Stimulated activated CD8-positive, alpha-beta memory T cell treated with anti-CD3 and anti-CD28 coated beads, Interleukin-15, amount 100 ng/mL, for 48 hours (primary cell): ENCODE results near the gene COQ10A.
"Not testable (repeated sequence)": the region's sequence is repeated elsewhere in the genome, so short reads cannot be mapped to it uniquely, and the experiment has no call there.

ENCODE experiments used
- DNase-seq, 2 donors: peaks; one replicate each; pipeline ENCODE4 v3.0.0-alpha.2; 2020; ENCODE audit warnings: low read depth in 2 of 2

Gene COQ10A

GRCh38 chr12:56280849-56281248 is 14.1 kb downstream of the COQ10A start:
- DNase-seq, result no peak

DNA sequence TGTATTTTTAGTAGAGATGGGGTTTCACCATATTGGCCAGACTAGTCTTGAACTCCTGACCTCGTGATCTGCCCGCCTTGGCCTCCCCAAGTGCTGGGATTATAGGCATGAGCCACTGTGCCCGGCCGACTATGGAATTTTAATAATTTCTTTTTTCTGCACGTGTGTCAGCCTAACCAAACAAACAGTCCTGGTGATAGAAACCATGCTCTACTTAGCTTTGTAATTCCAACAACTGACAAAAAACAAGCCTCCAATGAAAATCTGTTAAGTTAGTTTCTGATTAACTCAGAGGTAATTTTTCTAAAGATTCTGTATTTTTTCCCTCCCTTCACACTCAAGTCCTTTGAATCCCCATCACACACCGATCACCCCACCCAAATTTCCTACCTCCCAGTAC is 15.3 kb downstream of the COQ10A start:
- DNase-seq, result no peak

- DNase-seq, result no peak
Observed at GRCh38 chr12:56282579-56282978, 15.8 kb downstream of the COQ10A start.

GRCh38 chr12:56284263-56284662 is 17.5 kb downstream of the COQ10A start:
- DNase-seq, result not testable (repeated sequence)

- DNase-seq, result no peak
Observed at GRCh38 chr12:56286044-56286830, 19.5 kb downstream of the COQ10A start.

DNA sequence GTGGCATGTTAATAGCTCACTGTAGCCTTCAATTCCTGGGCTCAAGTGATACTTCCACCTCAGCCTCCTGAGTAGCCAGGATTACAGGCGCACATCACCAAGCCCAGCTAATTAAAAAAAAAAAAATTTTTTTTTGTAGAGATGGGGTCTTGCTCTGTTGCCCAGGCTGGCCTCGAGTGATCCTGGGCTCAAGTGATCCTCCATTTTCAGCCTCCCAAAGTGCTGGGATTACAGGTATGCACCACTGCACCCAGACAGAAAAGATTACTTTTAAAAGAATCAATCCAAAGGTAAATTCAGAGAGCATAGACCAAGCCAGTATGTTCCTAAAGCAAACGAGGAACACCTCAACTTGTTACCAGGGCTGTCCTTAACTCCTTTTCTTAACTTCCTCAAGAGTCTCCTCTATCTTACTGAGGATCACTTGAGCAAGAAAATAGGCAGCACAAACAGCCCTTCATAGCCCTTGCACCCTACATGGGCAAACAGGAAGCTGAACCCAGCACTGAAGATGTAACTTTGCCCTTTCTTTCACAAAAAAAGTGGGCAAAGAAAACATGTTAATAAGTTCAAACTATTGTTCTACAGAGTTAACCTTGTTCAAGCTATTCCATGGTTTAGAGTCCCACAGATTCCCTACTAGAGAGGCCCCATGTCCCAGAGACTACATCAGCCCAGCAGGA is 22.1 kb downstream of the COQ10A start:
- no peak for DNase-seq

GRCh38 chr12:56293795-56294194 is 27.1 kb downstream of the COQ10A start:
- DNase-seq, result no peak

GRCh38 chr12:56296295-56296694 is 29.6 kb downstream of the COQ10A start:
- no peak for DNase-seq

DNA sequence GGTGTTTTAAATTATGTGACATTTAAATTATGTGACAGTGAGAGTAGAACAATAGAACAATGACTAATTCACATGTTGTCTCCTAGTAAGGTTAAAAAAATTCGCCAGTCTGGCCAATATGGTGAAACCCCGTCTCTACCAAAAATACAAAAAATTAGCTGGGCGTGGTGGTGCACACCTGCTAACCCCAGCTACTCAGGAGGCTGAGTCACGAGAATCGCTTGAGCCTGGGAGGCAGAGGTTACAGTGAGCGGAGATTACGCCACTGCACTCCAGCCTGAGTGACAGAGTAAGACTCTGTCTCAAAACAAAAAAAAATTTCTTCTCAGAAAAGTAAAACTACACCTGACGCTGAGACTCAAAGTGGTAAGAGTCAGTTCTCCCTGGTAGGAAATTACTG is 30.7 kb downstream of the COQ10A start:
- DNase-seq, result no peak

DNA sequence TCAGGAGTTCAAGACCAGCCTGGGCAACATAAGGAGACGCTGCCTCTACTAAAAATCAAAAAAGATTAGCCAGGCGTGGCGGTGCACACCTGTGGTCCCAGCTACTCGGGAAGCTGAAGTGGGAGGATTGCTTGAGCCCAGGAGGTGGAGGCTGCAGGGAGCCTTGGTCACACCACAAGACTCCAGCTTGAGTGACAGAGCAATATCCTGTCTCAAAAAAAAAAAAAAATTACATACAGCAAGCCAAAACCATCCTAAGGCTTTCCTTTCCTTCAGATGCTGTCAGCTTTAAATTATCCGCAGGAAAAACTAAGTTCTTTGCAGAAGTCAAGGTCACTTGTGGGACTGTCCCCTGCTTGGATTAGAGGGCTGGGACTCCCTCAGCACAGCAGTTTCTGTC is 32.1 kb downstream of the COQ10A start:
- no peak for DNase-seq

GRCh38 chr12:56299308-56299852 is 32.6 kb downstream of the COQ10A start:
- no peak for DNase-seq

GRCh38 chr12:56299853-56300643 is 33.3 kb downstream of the COQ10A start, which contains the start of gene CS:
Gene CS, minus strand, starts transcription at chr12:56300330. Its CDS starts 129 bp downstream, at chr12:56300201.
- peak; percentile 98 for DNase-seq

DNA sequence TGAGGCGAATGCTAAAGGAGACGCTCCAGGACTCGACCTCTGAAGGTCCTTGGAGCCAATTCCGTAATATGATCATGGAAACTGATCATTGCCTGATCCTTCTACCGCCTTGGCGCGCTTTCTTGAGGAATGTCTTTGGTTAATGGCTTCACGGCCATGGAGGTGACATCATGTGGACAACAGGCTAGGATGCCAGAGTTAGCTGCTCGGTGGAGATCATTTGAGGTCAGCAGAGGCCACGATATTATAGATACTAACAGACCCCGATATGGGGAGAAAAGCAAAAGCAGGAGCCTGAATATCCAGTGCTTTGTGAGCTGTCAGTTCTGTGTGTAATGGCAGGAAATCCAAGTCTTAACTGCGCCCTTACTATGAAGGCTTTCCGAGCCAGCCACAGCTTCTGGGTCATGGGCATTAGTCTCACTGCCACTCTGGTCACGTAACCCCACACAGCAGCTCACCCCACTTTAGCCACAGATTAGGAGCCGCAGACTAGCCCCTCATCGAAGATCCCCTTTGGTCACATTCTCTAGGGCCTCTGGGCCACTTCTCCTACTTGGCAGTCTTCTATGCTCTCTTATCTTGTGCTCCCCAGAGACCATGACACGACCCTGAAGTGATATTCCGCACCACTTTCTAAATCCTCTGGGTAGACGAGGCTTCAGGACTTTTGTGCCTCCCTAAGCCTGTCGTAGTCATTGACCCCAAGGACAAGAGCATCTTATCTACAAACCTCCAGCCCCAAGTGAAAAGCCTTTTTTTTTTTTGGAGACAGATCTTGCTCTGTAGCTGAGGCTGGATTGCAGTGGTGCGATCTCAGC is 34.1 kb downstream of the COQ10A start:
- no peak for DNase-seq

GRCh38 chr12:56304276-56304675 is 37.5 kb downstream of the COQ10A start:
- DNase-seq, result no peak

DNA sequence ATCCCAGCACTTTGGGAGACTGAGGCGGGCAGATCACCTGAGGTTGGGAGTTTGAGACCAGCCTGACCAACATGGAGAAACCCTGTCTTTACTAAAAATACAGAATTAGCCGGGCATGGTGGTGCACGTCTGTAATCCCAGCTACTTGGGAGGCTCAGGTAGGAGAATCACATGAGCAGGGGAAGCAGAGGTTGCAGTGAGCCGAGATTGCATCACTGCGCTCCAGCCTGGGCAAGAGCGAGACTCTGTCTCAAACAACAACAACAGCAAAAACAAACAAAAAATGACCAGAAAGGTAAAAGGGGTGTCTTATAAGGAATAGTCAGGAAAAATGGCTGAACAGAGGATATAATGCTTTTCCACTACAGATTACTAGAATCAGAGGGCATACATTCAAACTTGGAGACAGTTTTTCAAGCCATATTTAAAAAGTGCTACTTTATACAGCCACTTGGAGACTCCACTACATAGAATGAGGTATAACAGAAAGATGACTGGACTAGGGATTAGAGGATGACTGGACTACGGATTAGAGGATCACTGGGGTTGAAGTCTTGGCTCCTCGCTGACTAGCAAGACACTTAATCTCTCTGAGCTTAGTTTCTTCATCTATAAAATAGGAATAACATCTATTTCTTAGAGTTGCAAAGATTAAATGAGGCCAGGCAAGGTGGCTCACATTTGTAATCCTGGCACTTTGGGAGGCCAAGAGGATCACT is 38.3 kb downstream of the COQ10A start:
- DNase-seq, result no peak

- DNase-seq, result no peak
Observed at GRCh38 chr12:56307221-56307965, 40.7 kb downstream of the COQ10A start.

GRCh38 chr12:56308714-56309113 is 42.0 kb downstream of the COQ10A start:
- no peak for DNase-seq

DNA sequence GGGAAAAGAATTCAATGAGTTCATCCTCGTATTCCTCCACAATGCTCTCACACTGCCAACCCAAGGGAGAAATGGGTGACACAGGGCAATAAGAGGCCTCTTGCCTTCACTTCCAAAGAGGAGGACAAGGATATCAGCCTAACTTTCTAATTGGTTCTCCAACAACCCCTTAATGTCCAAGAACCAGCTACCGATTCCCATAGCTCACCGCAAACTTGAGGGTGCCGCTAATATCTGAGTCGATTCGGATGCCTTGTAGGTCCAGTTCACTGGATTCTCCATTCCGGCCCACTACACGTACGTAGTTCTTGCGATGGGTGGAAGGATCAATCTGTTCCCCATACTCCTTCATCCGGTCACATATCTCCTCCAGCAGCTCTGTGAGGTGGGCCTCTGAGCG is 44.3 kb downstream of the COQ10A start:
- no peak for DNase-seq

- no peak for DNase-seq
Observed at GRCh38 chr12:56315249-56315621, 48.5 kb downstream of the COQ10A start.
